Peyer's patch (tissue), 4 donors: ENCODE results near the gene COMMD1. TPM values are rescaled to one million over a fixed set of nuclear protein-coding genes. Genes with fewer than 3 reads are reported as not detected.
"Not testable (repeated sequence)": the region's sequence is repeated elsewhere in the genome, so short reads cannot be mapped to it uniquely, and the experiment has no call there.

ENCODE experiments used
- DNase-seq, 3 donors: peaks; one replicate each; pipeline ENCODE4 v3.0.0-alpha.2; 2017 to 2019
- H3K27ac ChIP-seq, 4 donors: fragments of 200-600 bp; sonication (generic); one replicate each; pipeline ENCODE4 v1.5.1; 2016 to 2019
- H3K27me3 ChIP-seq, 2 donors: fragments of 200-600 bp; sonication (generic); one replicate each; pipeline ENCODE4 v1.5.1; 2019
- H3K36me3 ChIP-seq, 3 donors: fragments of 200-600 bp; sonication (generic); one replicate each; pipeline ENCODE4 v1.5.1; 2016 to 2019
- H3K4me1 ChIP-seq, 4 donors: fragments of 200-600 bp; sonication (generic); one replicate each; pipeline ENCODE4 v1.5.1; 2016 to 2019
- H3K4me3 ChIP-seq, 4 donors: fragments of 200-600 bp; sonication (generic); 1 replicate in 3 of 4; 2 replicates in 1 of 4; pipeline ENCODE4 v1.5.1; 2016 to 2019; ENCODE audit warnings: mild to moderate bottlenecking in 1 of 4
- H3K9me3 ChIP-seq, 4 donors: fragments of 200-600 bp; sonication (generic); one replicate each; pipeline ENCODE4 v1.5.1; 2016 to 2019; ENCODE audit warnings: mild to moderate bottlenecking in 1 of 4
- POLR2A ChIP-seq, 2 donors: fragments of 450-650 bp; IDR thresholded peaks; one replicate each; pipeline ENCODE4 v1.5.1; 2017; ENCODE audit warnings: antibody characterized with exemption in 2 of 2, mild to moderate bottlenecking in 2 of 2, moderate library complexity in 2 of 2
- total RNA-seq, 4 donors: library from RNA; depleted of rRNA; stranded (reverse); fragments of >200 nt; gene quantifications; one replicate each; pipeline ENCODE4 v1.1.0, GENCODE V29; 2016
- TF ChIP-seq, protein P1 (sequence below), 6 experiments: fragments of 450-650 bp in 4 of 6; fragments of 200-600 bp in 2 of 6; sonication (generic) in 1 of 6; IDR thresholded peaks; one replicate each; pipeline ENCODE4 v1.5.1; 2017 to 2019; ENCODE audit warnings: antibody characterized with exemption in 6 of 6, mild to moderate bottlenecking in 3 of 6, moderate library complexity in 1 of 6

Gene COMMD1
- total RNA-seq, 4 donors from 2014 or later: 32.9 to 52.8 (median 35.2) TPM

GRCh38 chr2:62156861-62157496 lies 251.5 kb downstream of the COMMD1 start:
- no peak for TF ChIP-seq POLR2A (IDR thresholded peaks at IDR 0.05)

GRCh38 chr2:62158444-62159121 lies 253.1 kb downstream of the COMMD1 start:
- Histone ChIP-seq H3K27me3 (no peaks in the 10 kb centered on the region), H3K27ac (no peak overlapping the region), H3K4me1 (no peaks in the 10 kb centered on the region), H3K4me3 (no peak overlapping the region), H3K36me3 (no peaks in the 10 kb centered on the region), H3K9me3 (no peaks in the 10 kb centered on the region)
- TF ChIP-seq, protein P1, sequence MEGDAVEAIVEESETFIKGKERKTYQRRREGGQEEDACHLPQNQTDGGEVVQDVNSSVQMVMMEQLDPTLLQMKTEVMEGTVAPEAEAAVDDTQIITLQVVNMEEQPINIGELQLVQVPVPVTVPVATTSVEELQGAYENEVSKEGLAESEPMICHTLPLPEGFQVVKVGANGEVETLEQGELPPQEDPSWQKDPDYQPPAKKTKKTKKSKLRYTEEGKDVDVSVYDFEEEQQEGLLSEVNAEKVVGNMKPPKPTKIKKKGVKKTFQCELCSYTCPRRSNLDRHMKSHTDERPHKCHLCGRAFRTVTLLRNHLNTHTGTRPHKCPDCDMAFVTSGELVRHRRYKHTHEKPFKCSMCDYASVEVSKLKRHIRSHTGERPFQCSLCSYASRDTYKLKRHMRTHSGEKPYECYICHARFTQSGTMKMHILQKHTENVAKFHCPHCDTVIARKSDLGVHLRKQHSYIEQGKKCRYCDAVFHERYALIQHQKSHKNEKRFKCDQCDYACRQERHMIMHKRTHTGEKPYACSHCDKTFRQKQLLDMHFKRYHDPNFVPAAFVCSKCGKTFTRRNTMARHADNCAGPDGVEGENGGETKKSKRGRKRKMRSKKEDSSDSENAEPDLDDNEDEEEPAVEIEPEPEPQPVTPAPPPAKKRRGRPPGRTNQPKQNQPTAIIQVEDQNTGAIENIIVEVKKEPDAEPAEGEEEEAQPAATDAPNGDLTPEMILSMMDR (IDR thresholded peaks at IDR 0.05): no peak
- no peak for TF ChIP-seq POLR2A (IDR thresholded peaks at IDR 0.05)
- DNase-seq: no peak

More at GRCh38 chr2:62156861-62157496, 251.5 kb downstream of the COMMD1 start:
- H3K9me3 ChIP-seq: no peaks in the 10 kb centered on the region
- H3K27me3 ChIP-seq: no peaks in the 10 kb centered on the region
- no peak overlapping the region for H3K4me3 ChIP-seq
- H3K27ac ChIP-seq: no peak overlapping the region
- H3K36me3 ChIP-seq: no peaks in the 10 kb centered on the region
- H3K4me1 ChIP-seq: no peaks in the 10 kb centered on the region
- no peak for DNase-seq

DNA sequence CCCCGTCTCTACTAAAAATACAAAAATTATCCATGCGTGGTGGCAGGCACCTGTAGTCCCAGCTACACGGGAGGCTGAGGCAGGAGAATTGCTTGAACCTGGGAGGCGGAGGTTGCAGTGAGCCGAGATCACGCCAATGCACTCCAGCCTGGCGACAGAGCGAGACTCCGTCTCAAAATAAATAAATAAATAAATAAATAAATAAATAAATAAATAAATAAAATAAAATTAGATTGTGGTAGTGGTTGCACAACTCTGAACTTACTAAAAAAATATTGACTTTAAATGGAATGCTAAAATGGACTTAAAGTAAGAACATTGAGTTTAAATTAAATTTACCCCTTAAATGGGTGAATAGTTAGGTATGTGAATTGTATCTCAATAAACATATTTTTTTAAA lies 255.2 kb downstream of the COMMD1 start:
- not testable (repeated sequence) for H3K27ac ChIP-seq, H3K4me1 ChIP-seq, H3K36me3 ChIP-seq, H3K4me3 ChIP-seq, H3K27me3 ChIP-seq, H3K9me3 ChIP-seq, DNase-seq

DNA sequence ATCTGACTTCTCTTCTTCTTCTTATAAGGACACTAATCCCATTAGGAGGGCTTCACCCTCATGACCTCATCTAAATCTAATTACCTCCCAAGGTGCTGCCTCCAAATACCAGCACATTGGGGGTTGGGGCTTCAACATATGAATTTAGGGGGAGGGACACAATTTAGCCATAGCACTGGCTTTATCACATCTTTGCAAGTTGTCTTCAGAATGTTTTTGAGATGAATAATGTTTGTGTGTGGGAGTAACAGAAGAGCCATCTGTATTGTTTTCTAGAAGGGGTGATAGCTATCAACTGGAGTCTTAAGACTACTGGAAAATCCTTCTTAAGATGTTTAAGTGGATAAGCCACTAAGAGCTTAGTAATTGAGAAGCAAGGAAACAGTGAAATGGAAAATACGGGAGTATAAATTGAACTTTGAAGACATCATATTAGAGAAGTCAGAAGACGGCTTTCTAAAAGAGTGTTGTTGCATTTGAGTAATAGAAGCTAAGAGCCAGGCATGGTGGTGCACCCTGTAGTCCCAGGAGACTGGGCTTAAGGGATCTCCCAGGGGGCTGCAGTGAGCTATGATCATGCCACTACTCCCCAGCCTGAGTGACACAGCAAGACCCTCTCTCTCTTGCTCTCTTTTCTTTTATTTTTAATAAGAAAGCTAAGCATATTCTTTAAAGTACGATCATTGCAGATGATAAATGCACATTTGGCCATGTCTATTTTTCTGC lies 257.8 kb downstream of the COMMD1 start:
- no peak for DNase-seq
- no peaks in the 10 kb centered on the region for H3K4me1 ChIP-seq
- H3K9me3 ChIP-seq: no peaks in the 10 kb centered on the region
- H3K36me3 ChIP-seq: no peaks in the 10 kb centered on the region
- TF ChIP-seq POLR2A (IDR thresholded peaks at IDR 0.05): no peak
- no peak overlapping the region for H3K27ac ChIP-seq
- no peaks in the 10 kb centered on the region for H3K27me3 ChIP-seq
- no peak overlapping the region for H3K4me3 ChIP-seq

DNA sequence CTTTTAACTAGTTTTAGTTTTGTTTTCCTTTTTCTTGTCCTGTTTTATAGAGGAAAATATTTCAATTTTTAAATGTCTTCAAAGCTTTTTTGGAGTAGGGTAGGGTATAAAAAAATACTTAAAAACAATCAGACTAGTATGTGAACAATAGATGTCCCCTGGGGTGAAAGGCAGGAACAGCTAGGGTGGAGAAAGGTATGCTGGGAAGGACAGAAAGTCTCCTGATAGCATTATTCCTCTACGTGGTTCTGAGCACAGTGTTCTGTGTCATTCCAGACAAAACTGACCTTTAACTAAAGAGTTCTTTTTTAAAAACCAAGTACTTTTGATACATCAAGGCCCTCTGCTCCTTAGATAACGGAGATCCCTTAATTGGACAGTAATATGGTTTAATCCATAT lies 258.4 kb downstream of the COMMD1 start:
- no peaks in the 10 kb centered on the region for H3K9me3 ChIP-seq
- H3K27ac ChIP-seq: no peak overlapping the region
- no peaks in the 10 kb centered on the region for H3K36me3 ChIP-seq
- H3K4me1 ChIP-seq: no peaks in the 10 kb centered on the region
- no peak for TF ChIP-seq POLR2A (IDR thresholded peaks at IDR 0.05)
- TF ChIP-seq, protein P1 (IDR thresholded peaks at IDR 0.05): no peak
- H3K4me3 ChIP-seq: no peak overlapping the region
- DNase-seq: no peak
- no peaks in the 10 kb centered on the region for H3K27me3 ChIP-seq

GRCh38 chr2:62175728-62176127 lies 270.3 kb downstream of the COMMD1 start:
- Histone ChIP-seq H3K27me3 (no peaks in the 10 kb centered on the region), H3K9me3 (no peaks in the 10 kb centered on the region), H3K27ac (no peak overlapping the region), H3K36me3 (no peaks in the 10 kb centered on the region), H3K4me3 (no peak overlapping the region), H3K4me1 (no peaks in the 10 kb centered on the region)
- no peak for DNase-seq
- TF ChIP-seq, protein P1 (IDR thresholded peaks at IDR 0.05): no peak
- TF ChIP-seq POLR2A (IDR thresholded peaks at IDR 0.05): no peak

GRCh38 chr2:62176801-62177200 lies 271.3 kb downstream of the COMMD1 start:
- TF ChIP-seq, protein P1 (IDR thresholded peaks at IDR 0.05): no peak
- no peak for TF ChIP-seq POLR2A (IDR thresholded peaks at IDR 0.05)
- no peak overlapping the region for H3K4me3 ChIP-seq
- DNase-seq: no peak
- no peaks in the 10 kb centered on the region for H3K9me3 ChIP-seq
- no peak overlapping the region for H3K27ac ChIP-seq
- H3K36me3 ChIP-seq: no peaks in the 10 kb centered on the region
- H3K27me3 ChIP-seq: no peaks in the 10 kb centered on the region
- no peaks in the 10 kb centered on the region for H3K4me1 ChIP-seq
